ENCODE measurements around the gene SMAD3. TPM values are rescaled to one million over a fixed set of nuclear protein-coding genes. Genes with fewer than 3 reads are reported as not detected.

The SMAD3 gene
- total and polyA plus RNA-seq, 2 of the 8 experiments (the other 6 are each of a cell fraction or from before 2014, with no cell fraction given): 10.1 to 12.4 TPM

GRCh38 chr15:67050522-67051087 lies 14.8 kb upstream of the SMAD3 start:
- Histone ChIP-seq H3K9me3 (ENCODE audit: insufficient read depth in 2 of 2, low read depth in 1 of 2, low read length in 1 of 2) (no peaks in the 10 kb centered on the region), H3K4me1 (replicated peaks in 1 of 4; ENCODE audit: control insufficient read depth in 3 of 4, insufficient read depth in 4 of 4, low read length in 3 of 4) (peaks cover 0 to 6% (median 0%) of the 10 kb centered on the region in 4 experiments; a peak in 3 of 7 replicates), H3K23ac (ENCODE audit: insufficient read length) (no peak overlapping the region), H2AFZ (ENCODE audit: low read length) (no peak overlapping the region), H3K27ac (ENCODE audit: low read depth, low read length) (no peak overlapping the region), H4K5ac (ENCODE audit: insufficient read length, low read depth, low read length) (no peak overlapping the region), H3K23me2 (ENCODE audit: low read depth, low read length) (no peaks in the 10 kb centered on the region), H3K18ac (ENCODE audit: extremely low read depth, low read length) (no peak overlapping the region), H3K56ac (replicated peaks; ENCODE audit: insufficient read length, low read depth, low read length) (no peak overlapping the region), H2AK5ac (ENCODE audit: low read depth, low read length) (no peak overlapping the region), H3K14ac (ENCODE audit: insufficient read length) (no peak overlapping the region), H2BK120ac (replicated peaks; ENCODE audit: low read depth, low read length) (no peak overlapping the region), H2BK12ac (ENCODE audit: low read depth, low read length) (no peak overlapping the region), H2BK5ac (ENCODE audit: low read depth, low read length) (no peak overlapping the region), H3K4me2 (ENCODE audit: insufficient read depth in 1 of 2, low read depth in 2 of 2, low read length in 2 of 2) (no peak overlapping the region), H3K79me1 (ENCODE audit: low read depth, low read length) (no peaks in the 10 kb centered on the region), H2BK20ac (ENCODE audit: low read length) (no peak overlapping the region), H4K91ac (replicated peaks; ENCODE audit: insufficient read length, low read length) (no peak overlapping the region), H3K9ac (replicated peaks in 1 of 4; ENCODE audit: extremely low read depth in 1 of 4, low read depth in 3 of 4, low read length in 3 of 4) (no peak overlapping the region), H3K4me3 (ENCODE audit: extremely low read depth in 1 of 4, insufficient read depth in 2 of 4, low read depth in 3 of 4, low read length in 4 of 4) (no peak overlapping the region), H3K27me3 (replicated peaks in 1 of 4; ENCODE audit: control insufficient read depth in 3 of 4, extremely low read depth in 1 of 4, insufficient read depth in 3 of 4, low read length in 3 of 4) (no peaks in the 10 kb centered on the region), H4K8ac (ENCODE audit: extremely low read depth, insufficient read depth, low read length) (no peak overlapping the region; the same call in 1 of the 2 replicates), H4K20me1 (replicated peaks in 1 of 2; ENCODE audit: control insufficient read depth in 1 of 2, insufficient read depth in 2 of 2, low read length in 2 of 2) (no peaks in the 10 kb centered on the region), H3K36me3 (ENCODE audit: control insufficient read depth in 2 of 4, insufficient read depth in 4 of 4, low read length in 3 of 4) (no peaks in the 10 kb centered on the region), H3K79me2 (ENCODE audit: control insufficient read depth in 1 of 2, insufficient read depth in 2 of 2, low read length in 2 of 2) (no peaks in the 10 kb centered on the region), H2BK15ac (ENCODE audit: low read length) (no peak overlapping the region), H3K4ac (replicated peaks; ENCODE audit: insufficient read length, low read depth, low read length) (peak overlapping the region; percentile 32)
- DNase-seq (ENCODE audit: low read depth in 1 of 2, low spot score in 2 of 2) (no peak), FAIRE-seq (no peak)
- CTCF ChIA-PET (ENCODE audit: partially characterized antibody): interaction anchor here (0.6 to 0.8 kb wide), 2 partner anchors 78 to 372 kb away, joined by 3 read pairs; no protein-coding TSS in a partner anchor
- POLR2A ChIA-PET (ENCODE audit: partially characterized antibody): interaction anchor here (1.9 kb wide), 1 partner anchor 13 kb away, joined by 12 read pairs; no protein-coding TSS in a partner anchor
- WGBS, 2 experiments (ENCODE audit: extremely low coverage in 1 of 2, insufficient coverage in 1 of 2, insufficient read length in 1 of 2, insufficient replicate concordance in 2 of 2, low coverage in 1 of 2, low lambda C conversion rate in 2 of 2, missing lambda C conversion rate in 1 of 2): 64% methylated on average over 4 of the region's 5 CpGs; no CpG with 5 or more reads in 1 of the 2 experiments

All from H1 (cell line).